Neutrophil (primary cell): ENCODE data around the gene SEC24B.

Experiments used
- H3K27ac ChIP-seq: fragments of 200-600 bp; sonication (generic); 2 replicates; pipeline ENCODE4 v1.5.1; 2016; ENCODE audit warnings: mild to moderate bottlenecking, moderate library complexity
- H3K27me3 ChIP-seq: fragments of 200-600 bp; sonication (generic); 2 replicates; pipeline ENCODE4 v1.6.0; 2016; ENCODE audit warnings: mild to moderate bottlenecking
- H3K36me3 ChIP-seq: fragments of 200-600 bp; sonication (generic); 2 replicates; pipeline ENCODE4 v1.5.1; 2017
- H3K4me1 ChIP-seq, 2 experiments: fragments of 200-600 bp in 1 of 2; sonication (generic) in 1 of 2; 1 replicate in 1 of 2; 2 replicates in 1 of 2; pipeline versions ENCODE4 v1.5.1 to v1.6.1; 2013 to 2016; ENCODE audit warnings: low read depth in 1 of 2, low read length in 1 of 2, mild to moderate bottlenecking in 1 of 2, moderate library complexity in 1 of 2; ENCODE audit not compliant: control insufficient read depth in 1 of 2, insufficient read depth in 1 of 2
- H3K4me3 ChIP-seq, 2 experiments: fragments of 200-600 bp in 1 of 2; sonication (generic) in 1 of 2; 1 replicate in 1 of 2; 2 replicates in 1 of 2; pipeline ENCODE4 v1.5.1; 2013 to 2016; ENCODE audit warnings: low read depth in 1 of 2, low read length in 1 of 2, mild to moderate bottlenecking in 1 of 2, moderate library complexity in 1 of 2
- H3K9me3 ChIP-seq: fragments of 200-600 bp; sonication (generic); 2 replicates; pipeline ENCODE4 v1.5.1; 2016
- CTCF ChIP-seq: fragments of 200-600 bp; sonication (generic); IDR thresholded peaks from 2 replicates; pipeline ENCODE4 v1.5.1; 2016; ENCODE audit warnings: antibody characterized with exemption

The SEC24B gene

GRCh38 chr4:109419679-109420078 lies 13.9 kb upstream of the SEC24B start:
- Histone ChIP-seq H3K36me3 (no peaks in the 10 kb centered on the region), H3K4me1 (no peaks in the 10 kb centered on the region), H3K4me3 (no peak overlapping the region), H3K27ac (no peak overlapping the region), H3K9me3 (no peaks in the 10 kb centered on the region), H3K27me3 (no peaks in the 10 kb centered on the region)
- no peak for TF ChIP-seq CTCF

GRCh38 chr4:109424093-109424841 lies 9.3 kb upstream of the SEC24B start:
- Histone ChIP-seq H3K27me3 (no peaks in the 10 kb centered on the region), H3K9me3 (no peaks in the 10 kb centered on the region), H3K4me1 (no peaks in the 10 kb centered on the region), H3K4me3 (no peak overlapping the region), H3K27ac (no peak overlapping the region), H3K36me3 (no peaks in the 10 kb centered on the region)
- no peak for TF ChIP-seq CTCF

GRCh38 chr4:109425405-109425804 lies 8.2 kb upstream of the SEC24B start:
- no peak for TF ChIP-seq CTCF
- H3K9me3 ChIP-seq, result no peaks in the 10 kb centered on the region
- no peak overlapping the region for H3K27ac ChIP-seq
- no peaks in the 10 kb centered on the region for H3K4me1 ChIP-seq
- no peaks in the 10 kb centered on the region for H3K36me3 ChIP-seq
- H3K27me3 ChIP-seq, result no peaks in the 10 kb centered on the region
- no peak overlapping the region for H3K4me3 ChIP-seq

- no peak overlapping the region for H3K4me3 ChIP-seq
- peaks cover 12 to 14% of the 10 kb centered on the region in 2 experiments for H3K4me1 ChIP-seq
- TF ChIP-seq CTCF, result no peak
- H3K27me3 ChIP-seq, result no peaks in the 10 kb centered on the region
- no peaks in the 10 kb centered on the region for H3K36me3 ChIP-seq
- no peak overlapping the region for H3K27ac ChIP-seq
- no peaks in the 10 kb centered on the region for H3K9me3 ChIP-seq
These were observed 4.1 kb upstream of the SEC24B start for GRCh38 chr4:109429545-109429944.

GRCh38 chr4:109432203-109432602 lies 1.4 kb upstream of the SEC24B start:
- no peak overlapping the region for H3K27ac ChIP-seq

More at GRCh38 chr4:109432203-109432602, 1.4 kb upstream of the SEC24B start:
- Histone ChIP-seq H3K9me3 (no peaks in the 10 kb centered on the region), H3K36me3 (no peaks in the 10 kb centered on the region), H3K4me3 (no peak overlapping the region), H3K27me3 (no peaks in the 10 kb centered on the region), H3K4me1 (peaks cover 29 to 30% of the 10 kb centered on the region in 2 experiments)
- TF ChIP-seq CTCF, result no peak
